HG02642 (cell line): ENCODE data around the gene CFH.
"Not testable (repeated sequence)": the region's sequence is repeated elsewhere in the genome, so short reads cannot be mapped to it uniquely, and the experiment has no call there.

ENCODE experiments used
- ATAC-seq: cut with Tn5 transposase; IDR thresholded peaks from one replicate; pipeline ENCODE4 v1.9.1; 2021; ENCODE audit warnings: mild to moderate bottlenecking; ENCODE audit not compliant: unreplicated experiment, poor library complexity

Gene CFH

DNA sequence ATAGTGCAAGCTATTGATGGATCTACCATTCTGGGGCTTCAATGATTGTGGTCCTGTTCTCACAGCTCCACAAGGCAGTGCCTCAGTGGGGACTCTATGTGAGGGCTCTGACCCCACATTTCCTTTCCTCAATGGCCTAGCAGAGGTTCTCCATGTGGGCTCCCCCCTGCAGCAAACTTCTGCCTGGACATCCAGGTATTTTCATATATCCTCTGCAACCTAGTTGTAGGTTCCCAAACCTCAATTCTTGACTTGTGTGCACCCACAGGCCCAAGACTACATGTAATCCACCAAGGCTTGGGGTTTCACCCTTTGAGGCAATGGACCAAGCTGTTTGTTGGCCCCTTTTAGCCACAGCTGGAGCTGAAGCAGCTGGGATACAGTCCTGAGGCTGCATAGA is 86.9 kb downstream of the CFH start:
- ATAC-seq: no peak

DNA sequence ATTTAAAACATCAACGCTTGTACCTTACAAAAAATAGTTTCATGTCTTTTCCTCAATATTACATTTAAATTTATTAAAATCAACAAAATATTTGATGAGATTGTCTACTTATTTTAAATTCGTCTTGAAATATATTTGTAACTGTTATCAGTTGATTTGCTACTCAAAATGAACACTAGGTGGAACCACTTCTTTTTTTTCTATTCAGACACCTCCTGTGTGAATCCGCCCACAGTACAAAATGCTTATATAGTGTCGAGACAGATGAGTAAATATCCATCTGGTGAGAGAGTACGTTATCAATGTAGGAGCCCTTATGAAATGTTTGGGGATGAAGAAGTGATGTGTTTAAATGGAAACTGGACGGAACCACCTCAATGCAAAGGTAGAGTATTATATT is 91.4 kb downstream of the CFH start:
- peak; percentile 75 for ATAC-seq

DNA sequence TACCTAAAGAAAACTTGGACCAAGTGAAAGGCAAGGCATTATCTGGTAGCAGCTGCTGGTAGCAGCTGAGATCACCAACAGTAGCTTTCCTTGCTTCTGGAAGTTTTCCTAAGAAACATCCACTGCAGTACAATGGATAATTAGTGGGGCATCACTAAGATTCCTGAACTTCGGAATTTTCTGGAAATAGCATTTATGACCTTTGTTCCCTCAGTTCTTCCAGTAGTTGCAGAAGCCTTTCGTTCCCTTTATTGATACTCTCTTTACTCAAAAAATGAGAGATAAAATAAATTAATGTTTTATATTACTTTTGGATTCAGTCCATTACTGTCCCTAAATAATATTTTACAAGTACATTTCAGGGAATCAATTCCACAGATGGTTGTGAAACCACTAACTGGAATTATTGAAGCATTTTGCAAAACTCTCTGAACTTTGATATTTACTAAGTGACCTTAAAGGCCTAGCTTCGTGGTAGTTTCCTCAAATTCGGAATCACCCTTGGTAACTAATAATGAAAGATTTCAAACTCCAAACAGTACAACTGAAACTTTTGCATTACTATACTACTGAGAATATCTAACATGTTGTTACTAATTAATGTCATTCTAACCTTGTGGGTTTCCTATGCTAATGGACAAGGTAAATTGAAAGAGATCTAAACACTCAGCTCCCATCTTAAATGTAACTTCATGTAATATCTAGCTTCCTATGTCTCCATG is 113.3 kb downstream of the CFH start:
- ATAC-seq: not testable (repeated sequence)

DNA sequence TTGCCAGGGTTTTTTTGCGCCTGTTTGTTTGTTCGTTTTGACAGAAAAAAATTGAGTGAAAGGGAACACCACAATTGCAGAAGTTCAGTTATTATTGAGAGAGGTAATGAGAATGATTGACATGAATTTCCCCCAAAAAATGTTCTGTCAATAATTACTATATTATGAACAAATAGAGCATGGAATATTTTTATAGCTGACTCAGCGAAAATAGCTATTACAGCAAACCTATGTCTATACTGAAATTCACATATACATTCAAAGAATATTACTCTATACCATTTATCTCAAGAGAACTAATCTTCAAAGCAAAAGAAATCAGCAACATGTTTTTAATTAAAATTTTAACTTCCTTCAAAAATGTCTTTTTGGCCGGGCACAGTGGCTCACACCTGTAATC is 118.0 kb downstream of the CFH start:
- not testable (repeated sequence) for ATAC-seq

DNA sequence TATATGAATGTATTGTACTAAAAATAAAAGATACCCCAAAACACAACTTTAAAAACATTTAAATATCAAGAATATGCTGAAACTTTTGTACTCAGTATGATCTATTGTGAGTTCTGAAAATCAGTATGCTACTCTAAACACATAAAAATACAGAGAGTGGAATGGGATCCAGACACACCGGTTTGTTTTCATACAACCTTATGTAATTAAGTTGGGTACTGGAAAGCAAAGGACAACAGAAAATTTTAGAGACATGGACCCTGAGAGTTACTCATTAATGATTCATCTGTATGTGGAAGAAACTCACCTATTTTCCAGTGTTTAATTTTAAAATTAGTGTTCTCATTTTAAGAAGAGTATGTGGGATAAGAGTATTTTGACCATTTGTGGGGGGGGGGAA is 121.9 kb downstream of the CFH start:
- no peak for ATAC-seq

DNA sequence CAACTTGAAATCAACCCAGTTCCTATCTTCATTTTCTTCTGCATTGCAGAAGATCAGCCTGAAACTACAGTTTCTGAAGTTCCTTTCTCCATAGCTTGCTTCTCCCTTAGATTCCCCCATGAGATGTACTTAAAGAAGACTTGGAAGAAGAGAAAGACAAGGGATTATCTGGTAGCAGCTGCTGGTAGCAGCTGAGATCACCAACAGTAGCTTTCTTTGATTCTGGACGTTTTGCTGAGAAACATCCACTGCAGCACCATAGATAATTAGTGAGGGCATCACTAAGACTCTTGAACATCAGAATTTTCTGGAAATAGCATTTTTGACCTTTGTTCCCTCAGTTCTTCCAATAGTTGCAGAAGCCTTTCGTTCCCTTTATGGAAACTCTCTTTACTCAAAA is 122.3 kb downstream of the CFH start:
- no peak for ATAC-seq

DNA sequence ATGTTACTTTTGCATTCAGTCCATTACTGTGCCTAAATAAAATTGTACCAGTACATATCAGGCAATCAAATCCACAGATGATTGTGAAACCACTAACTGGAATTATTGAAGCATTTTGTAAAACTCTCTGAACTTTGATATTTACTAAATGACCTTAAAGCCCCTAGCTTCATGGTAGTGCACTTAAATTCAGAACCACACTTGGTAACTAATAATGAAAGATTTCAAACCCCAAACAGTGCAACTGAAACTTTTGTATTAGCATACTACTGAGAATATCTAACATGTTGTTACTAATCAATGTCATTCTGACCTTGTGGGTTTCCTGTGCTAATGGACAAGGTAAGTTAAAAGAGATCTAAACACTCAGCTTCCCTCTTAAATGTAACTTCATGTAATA is 122.8 kb downstream of the CFH start, which contains the start of gene CFHR3:
Gene CFHR3, plus strand, starts transcription at position 238 of the 400 bp plus-strand sequence. Its CDS starts 47 bp downstream, at position 285.
- ATAC-seq: peak; percentile 81

DNA sequence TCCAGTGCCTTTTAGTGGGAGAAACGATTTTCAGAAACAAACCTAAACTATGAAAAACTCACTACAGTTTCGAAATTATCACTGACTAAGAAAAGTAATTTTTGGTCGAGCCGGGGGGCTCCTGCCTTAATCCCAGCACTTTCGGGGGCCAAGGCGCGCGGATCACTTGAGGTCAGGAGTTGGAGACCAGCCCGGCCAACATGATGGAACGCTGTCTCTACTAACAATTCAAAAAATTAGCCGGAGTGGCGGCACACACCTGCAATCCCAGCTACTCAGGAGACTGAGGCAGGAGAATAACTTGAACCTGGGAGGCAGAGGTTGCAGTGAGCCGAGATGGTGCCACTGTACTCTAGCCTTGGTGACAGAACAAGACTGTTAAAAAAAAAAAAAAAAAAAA is 125.8 kb downstream of the CFH start:
- no peak for ATAC-seq

DNA sequence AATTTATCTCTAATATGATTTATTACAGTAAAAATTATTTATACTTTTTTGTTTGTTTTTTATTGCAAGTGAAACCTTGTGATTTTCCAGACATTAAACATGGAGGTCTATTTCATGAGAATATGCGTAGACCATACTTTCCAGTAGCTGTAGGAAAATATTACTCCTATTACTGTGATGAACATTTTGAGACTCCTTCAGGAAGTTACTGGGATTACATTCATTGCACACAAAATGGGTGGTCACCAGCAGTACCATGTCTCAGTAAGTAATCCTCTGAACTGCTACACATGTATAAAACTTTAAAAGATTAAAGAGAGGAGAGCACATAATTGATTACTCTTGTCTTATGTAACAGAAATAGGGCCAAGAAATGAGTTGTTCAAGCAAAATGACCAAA is 127.2 kb downstream of the CFH start:
- ATAC-seq: no peak

DNA sequence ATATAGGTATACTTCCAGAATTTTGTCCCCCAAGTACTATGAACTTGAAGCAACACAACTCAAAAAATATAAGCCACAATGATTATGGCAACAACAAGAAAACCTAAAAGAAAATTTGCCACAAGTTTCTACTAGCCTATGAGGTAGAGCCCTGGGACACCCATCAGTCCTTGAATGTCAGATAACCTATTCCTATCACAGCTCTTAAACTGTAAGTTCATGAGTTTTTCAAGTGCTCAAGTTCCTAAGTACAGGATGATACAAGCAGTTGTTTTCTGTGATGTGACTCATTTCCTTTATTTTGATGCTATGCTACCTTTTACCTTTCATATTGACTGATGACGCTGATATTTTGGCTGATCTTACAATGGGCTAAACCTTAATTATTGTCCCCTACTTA is 139.4 kb downstream of the CFH start:
- not testable (repeated sequence) for ATAC-seq

DNA sequence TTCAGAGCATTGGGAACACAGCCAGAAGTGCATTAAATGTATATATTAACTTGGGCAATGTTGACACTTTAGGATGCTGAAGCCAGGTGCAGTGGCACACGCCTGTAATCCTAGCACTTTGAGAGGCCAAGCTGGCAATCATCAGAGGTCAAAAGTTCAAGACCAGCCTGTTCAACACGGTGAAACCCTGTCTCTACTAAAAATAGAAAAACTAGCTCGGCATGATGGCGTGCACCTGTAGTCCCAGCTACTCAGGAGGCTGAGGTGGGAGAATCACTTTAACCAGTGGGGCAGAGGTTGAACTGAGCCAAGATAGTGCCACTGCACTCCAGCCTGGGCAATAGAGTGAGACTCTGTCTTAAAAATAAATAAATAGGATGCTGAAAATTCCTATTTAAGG is 142.3 kb downstream of the CFH start:
- not testable (repeated sequence) for ATAC-seq
